DND-41 (cell line): ENCODE data around the gene GOLGA7B.

ENCODE experiments used
- CTCF ChIP-seq: IDR thresholded peaks from 2 replicates; pipeline ENCODE4 v1.5.1; 2012; ENCODE audit warnings: borderline replicate concordance, low read length, moderate library complexity, mild to moderate bottlenecking; ENCODE audit not compliant: poor library complexity, severe bottlenecking; ENCODE audit errors: extremely low read depth
- EZH2 ChIP-seq: IDR thresholded peaks from 3 replicates; pipeline ENCODE4 v1.6.1; 2012; ENCODE audit warnings: borderline replicate concordance, low read depth, mild to moderate bottlenecking, moderate library complexity, low read length, inconsistent platforms; ENCODE audit not compliant: severe bottlenecking

GRCh38 chr10:97911217-97911616 lies 61.6 kb downstream of the GOLGA7B start:
- no peak for TF ChIP-seq CTCF
- no peak for TF ChIP-seq EZH2
